HG03108 (cell line): ENCODE measurements around the gene ONECUT3.
"Not testable (repeated sequence)": the region's sequence is repeated elsewhere in the genome, so short reads cannot be mapped to it uniquely, and the experiment has no call there.

Experiments
- ATAC-seq: cut with Tn5 transposase; IDR thresholded peaks from one replicate; pipeline ENCODE4 v1.9.1; 2021; ENCODE audit warnings: moderate library complexity; ENCODE audit not compliant: unreplicated experiment

ONECUT3 gene

DNA sequence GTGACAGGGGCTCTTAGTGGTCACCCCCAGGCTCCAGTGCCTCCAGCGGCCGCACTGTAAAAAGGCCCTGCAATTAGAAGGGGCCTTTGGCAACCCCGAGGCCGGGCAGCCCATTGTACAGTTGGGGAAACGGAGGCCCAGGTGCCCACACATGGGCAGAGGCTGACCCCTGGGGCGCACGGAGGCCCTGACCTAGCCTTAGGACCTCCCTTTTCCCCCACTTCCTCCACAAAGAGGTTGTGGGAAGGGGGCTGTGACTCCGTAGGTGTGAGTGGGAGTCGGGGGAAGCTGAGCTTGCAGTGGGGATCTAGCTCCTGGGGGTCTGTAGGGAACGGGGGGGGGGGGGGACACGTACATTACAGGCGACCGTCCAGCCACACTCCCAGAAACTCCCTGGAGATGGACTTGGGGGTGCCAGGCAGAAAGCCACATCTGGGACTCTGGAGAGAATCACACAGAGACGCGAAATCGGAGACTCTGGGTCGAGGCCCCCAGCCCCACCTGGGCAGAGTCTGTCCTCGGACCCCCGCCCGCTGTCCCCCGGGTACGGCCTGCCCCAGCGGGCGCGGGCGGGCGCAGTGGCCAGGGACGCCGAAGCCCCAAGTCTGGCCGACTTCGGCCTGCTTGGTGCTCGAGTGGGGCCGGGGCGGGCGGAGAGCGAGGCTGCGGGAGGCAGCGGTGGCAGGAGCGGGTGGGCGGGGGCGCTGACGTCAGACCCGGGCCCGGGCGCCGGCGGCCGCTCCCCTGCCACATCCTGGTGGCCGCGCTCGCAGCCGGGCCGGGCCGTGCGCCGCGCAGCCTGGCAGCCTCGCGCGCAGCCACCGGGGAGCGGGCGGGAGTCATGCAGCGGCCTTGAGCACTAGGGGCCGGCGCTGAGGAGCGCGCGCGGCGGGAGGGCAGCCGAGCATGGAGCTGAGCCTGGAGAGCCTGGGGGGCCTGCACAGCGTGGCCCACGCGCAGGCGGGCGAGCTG lies at the start of gene ONECUT3:
TSS of gene ONECUT3 (plus strand) at position 750 of the 972 bp plus-strand sequence. CDS start at position 907, 157 bp downstream.
- ATAC-seq = no peak

DNA sequence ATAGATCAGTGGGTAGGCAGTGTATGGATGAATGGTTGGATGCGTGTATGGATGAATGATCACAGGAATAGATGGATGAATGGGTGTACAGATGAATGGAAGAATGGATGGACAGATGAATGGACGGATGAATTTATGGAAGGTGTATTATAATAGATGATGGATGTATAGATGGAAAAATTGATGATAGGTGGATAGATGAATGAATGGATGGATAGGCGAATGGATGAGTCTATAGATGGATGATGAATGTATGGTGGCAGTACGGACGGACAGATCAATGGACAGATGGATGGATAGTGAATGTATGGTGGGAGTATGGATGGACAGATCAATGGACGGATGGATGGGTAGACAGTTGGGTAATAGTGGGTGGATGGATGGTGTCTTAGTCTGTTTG lies 49.0 kb upstream of the ONECUT3 start:
- no peak for ATAC-seq

DNA sequence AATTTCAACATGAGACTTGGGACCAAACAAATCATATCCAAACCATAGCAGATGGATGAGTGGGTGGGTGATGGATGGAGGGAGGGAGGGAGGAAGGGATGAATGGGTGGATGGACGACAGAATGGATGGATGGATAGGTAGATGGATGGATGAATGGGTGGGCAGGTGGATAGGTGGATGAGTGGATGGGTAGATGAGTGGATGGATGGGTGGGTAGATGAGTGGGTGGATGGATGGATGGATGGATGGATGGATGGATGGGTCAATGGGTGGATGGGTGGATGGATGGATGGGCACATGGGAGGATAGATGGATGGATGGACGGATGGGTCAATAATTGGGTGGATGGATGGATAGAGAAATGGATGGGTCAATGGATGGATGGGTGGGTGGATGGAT lies 47.9 kb upstream of the ONECUT3 start:
- no peak for ATAC-seq

DNA sequence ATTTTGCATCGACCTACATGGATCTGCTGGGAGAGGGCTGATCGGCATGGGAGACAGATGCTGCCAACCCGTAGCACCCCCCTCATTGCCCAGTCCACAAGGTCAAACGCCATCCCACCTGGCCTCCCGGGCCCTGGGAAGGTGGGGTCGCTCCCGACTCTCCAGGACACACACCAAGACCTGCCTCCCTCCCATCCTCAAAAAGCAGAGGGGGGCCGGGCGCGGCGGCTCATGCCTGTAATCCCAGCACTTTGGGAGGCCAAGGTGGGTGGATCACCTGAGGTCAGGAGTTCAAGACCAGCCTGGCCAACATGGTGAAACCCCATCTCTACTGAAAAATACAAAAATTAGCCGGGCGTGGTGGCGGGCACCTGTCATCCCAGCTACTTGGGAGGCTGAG lies 46.7 kb upstream of the ONECUT3 start:
- ATAC-seq = not testable (repeated sequence)

DNA sequence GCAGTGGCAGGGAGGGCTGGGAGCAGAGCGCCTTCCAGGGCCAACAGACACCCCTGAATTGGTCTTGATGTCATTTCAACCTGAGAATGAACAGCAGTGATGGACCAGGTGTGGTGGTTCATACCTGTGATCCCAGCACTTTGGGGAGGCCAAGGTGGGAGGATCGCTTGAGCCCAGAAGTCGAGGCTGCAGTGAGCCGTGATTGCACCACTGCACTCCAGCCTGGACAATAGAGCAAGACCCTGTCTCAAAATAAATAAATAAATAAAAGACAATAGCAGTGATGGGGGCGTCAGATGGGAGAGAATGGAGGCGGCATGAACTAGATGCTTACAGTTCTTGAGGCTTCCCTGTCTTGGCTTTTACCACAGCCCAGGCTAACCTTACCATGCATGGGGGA lies 46.1 kb upstream of the ONECUT3 start:
- no peak for ATAC-seq

DNA sequence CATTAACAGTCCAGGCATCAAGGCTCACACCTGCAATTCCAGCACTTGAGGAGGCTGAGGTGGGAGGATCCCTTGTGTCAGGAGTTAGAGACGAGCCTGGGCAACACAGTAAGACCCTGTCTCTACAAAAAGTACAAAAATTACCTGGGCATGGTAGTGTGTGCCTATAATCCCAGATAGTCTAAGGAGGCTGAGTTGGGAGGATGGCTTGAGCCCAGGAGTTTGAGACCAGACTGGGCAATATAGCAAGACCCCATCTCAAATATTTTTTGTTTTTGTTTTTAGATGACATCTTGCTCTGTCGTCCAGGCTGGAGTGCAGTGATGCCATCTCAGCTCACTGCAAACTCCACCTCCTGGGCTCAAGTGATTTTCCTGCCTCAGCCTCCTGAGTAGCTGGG lies 40.1 kb upstream of the ONECUT3 start:
- ATAC-seq = no peak

DNA sequence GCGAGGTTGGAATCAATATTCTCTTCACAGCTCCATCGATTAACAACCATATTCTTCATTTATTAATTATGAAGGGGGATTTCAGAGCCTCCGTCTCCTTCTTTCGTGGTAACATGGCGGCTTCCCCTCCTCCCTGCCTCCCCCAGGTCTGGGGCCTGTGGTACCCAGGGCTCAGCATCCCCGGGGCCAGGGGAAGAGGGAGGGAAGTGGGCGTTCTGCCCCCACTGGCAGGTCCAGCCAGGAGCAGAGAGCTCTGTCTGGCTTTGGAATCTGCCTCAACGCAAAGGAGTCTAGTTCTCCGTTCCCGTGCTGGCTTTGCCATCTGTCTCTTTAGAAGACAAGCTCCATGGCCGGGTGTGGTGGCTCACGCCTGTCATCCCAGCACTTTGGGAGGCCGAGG lies 37.8 kb upstream of the ONECUT3 start:
- ATAC-seq = no peak

DNA sequence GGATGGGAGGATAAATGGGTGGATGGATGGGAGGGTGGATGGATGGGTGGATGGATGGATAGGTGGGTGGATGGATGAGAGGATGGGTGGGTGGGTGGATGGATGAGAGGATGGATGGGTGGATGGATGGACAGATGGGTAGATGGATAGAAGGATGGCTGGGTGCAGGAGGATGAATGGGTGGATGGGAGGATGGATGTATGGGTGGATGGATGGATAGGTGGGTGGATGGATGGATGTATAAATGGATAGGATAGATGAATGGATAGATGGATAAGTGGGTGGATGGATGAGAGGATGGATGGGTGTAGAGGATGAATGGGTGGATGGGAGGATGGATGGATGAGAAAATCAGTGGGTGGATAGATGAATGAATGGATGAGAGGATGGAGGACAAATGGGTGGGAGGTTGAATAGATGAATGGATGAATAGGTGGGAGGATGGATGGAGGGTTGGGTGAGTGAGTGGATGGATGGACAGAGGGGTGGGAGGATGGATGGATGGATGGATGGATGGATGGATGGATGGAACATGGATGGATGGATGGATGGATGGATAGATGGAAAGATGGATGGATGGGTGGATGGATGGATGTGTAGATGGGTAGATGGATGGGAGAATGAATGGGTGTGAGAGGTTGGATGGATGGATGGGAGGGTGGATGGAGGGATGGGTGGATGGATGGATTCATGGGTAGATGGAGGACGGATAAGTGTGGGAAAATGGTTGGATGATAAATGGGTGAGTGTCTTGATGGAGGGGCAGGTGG lies 35.9 kb upstream of the ONECUT3 start:
- ATAC-seq = no peak

DNA sequence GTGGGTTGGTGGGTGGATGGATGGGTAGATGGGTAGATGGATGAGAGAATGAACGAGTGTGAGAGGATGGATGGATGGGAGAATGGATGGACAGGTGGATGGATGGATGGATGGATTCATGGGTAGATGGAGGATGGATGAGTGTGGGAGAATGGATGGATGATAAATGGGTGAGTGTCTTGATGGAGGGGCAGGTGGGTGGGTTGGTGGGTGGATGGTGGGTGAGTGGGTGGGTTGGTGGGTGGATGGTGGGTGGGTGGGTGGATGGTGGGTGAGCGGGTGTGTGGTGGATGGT lies 35.4 kb upstream of the ONECUT3 start:
- ATAC-seq = no peak

DNA sequence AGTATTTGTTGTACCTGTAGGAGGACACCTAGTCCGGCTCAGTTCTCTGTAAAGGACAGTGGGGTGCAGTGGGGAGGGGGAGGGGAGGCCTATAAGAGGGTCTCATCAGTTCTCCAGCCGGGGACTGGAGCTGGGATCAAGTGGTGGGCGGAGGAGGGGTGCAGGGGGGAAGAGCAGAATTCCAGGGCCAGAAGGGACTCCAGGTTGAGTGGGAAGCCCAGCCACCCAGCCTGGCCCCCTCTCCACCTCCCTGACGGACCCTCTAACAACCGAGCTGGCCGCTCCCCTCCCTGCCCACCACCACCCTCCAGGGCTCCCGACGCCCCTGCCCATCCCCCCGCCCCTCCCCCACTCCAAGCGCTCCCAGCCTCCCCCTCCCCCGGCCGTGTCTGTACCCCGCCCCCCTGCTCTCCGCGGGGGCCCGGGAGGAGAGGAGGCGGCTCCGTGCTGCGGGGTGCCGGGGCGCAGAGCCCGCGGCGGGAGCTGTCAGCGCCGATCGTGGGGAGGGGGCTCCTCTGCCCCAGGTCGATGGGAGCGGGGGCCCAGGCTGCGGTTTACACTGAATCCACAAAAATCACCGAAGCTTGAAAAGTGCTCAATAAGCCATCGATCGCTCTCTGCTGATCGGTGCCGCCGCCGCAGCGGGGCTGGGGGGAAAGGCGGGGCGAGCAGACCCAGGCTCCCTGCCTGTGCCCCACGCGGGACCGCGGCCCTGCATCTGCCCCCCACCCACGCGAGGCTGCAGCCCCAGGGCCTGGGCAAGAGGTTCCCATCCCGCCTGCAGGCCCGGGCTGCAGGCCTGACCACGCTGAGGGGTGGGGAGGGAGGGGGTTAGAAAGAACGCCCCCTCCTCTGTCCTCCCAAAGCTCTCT lies 34.6 kb upstream of the ONECUT3 start:
- no peak for ATAC-seq

DNA sequence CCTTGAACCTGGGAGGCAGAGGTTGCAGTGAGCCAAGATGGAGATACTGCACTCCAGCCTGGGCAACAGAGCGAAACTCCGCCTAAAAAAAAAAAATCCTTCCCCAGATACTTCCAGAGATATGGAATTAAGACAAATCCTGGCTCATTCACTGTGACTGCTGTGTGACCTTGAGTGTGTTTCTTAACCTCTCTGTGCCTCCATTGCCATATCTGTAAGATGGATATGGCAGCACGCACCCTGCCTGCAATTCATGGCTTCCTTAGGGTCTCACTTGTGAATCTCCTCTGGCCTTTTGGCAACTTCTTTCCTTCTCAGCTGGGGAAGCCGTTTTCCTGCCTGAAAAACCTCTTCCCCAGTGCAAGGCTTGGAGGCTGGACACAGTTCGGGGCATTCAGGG lies 33.8 kb upstream of the ONECUT3 start:
- no peak for ATAC-seq

DNA sequence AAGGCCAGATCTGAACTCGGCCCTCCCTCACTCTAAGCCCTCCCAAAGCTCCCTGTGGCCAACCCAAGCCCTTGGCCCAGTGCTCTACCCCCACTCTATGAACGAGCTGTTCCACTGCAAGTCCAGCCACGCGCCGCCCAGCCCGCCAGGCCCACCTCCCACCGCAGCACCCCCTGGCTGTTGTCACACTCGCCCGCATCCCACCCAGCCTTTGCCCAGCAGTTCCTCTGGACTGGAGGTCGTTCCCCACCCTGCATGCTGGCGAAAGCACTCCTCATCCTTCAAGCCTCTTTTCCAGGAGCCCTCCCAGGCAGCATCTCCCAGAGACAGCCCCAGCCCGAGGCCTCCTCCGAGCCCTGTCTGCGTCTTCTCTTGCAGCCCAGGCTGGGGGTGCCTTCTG lies 33.1 kb upstream of the ONECUT3 start:
- no peak for ATAC-seq

DNA sequence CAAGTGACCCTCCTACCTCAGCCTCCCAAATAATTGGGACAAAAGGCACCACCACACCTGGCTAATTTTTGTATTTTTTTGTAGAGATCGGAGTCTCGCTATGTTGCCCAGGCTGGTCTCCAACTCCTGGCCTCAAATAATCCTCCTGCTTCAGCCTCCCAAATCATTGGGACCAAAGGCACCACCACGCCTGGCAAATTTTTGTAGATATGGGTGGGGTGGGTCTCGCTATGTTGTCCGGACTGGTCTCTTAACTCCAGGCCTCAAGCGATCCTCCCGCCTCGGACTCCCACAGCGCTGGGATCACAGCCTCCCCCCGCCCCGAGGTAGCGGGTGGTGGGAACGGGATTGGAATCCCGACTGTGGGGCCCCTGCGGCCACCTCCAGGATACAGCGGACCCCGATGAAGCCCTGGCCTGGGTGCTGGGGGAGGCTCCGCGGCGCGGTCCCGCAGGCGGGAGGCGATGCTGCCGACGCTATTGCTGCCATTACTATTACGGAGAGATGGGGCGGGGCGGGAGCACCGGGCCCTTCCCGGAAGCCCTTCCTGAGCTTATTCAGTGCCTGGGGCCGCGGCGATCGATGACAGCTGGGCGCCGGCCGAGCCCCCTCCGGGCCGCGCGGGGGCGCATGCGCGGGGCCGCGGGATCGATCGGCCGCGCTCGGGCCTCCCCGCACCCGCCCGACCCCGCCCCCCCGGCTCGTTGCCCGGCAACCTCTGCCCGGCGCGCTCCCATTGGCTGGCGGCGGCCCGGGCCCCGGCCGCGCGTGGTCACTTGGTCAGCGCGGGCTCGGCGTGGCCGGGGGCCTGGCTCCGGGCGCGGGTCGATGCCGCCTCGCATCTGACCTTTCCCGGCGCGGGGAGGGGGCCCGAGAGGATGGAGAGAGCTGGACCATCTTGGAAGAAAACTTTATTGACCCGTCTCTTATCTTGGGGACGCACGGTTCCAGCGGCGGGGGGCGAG lies 27.9 kb upstream of the ONECUT3 start:
- no peak for ATAC-seq

DNA sequence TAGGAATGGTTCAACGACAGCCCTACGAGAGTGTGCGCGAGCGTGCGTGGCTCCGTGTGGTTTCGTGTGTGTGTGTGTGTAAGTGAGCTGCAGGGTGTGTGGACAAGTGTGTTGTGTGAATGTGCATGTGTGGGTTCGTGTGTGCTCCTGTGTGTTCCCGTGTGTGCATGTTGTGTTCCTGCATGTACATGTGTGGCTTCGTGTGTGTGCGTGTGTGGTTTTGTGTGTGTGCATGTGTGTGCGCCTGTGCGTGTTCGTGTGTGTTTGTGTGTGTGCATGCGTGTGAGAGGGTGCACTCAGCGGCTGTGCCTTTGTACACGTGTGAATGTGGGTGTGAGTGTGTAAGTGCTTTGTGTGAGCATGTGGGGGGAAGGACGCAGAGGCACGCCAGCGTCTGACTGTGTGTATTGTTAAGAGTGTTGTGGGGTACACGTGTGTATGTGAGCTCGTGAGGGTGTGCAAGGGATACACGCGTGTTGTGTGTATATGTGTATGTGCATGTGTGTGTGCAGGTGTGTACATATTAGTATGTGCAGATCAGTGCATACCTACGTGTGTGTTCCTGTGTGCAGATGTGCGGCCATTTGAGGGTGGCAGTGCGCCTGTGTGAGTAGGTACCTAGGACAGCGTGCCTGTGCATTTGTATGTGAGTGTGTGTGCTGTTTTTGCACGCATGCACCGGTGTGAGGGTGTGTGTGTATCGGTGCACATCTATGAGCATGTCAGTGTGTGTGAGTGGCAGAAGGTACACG lies 24.3 kb upstream of the ONECUT3 start:
- no peak for ATAC-seq

DNA sequence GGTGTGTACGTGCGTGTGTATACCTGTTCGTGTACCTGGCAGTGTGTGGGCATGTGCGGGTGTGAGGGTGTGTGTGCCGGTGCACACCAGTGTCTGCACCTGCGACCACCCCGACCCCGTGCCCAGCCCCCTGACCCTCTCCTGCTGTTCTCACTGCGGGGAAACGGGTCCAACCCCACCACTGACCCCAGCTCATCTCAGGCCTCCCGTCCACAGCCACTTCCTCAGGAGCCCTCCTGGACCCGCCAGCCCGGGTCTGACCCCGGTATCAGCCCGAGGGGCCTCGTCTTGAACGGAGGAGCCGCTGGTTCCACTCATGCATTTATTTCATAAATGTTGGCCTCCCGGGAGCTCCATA lies 23.8 kb upstream of the ONECUT3 start:
- no peak for ATAC-seq

DNA sequence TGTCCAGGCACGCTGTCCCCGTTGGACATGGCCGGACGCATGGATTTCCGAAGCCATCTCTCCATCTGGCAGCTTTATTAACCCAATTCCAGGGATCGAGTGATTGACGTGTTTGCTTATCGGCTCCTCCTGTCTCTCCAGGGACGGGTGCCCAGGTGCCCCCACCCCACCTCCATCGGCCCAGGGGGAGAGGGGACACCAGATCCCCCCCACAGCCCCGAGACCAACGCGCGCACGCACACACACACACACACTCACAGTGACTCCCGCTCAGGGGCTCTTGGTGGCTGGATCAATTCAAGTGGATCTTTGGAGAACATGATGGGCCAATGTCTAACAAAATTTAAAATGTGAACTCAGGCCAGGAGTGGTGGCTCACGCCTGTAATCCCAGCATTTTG lies 23.1 kb upstream of the ONECUT3 start:
- ATAC-seq = no peak

DNA sequence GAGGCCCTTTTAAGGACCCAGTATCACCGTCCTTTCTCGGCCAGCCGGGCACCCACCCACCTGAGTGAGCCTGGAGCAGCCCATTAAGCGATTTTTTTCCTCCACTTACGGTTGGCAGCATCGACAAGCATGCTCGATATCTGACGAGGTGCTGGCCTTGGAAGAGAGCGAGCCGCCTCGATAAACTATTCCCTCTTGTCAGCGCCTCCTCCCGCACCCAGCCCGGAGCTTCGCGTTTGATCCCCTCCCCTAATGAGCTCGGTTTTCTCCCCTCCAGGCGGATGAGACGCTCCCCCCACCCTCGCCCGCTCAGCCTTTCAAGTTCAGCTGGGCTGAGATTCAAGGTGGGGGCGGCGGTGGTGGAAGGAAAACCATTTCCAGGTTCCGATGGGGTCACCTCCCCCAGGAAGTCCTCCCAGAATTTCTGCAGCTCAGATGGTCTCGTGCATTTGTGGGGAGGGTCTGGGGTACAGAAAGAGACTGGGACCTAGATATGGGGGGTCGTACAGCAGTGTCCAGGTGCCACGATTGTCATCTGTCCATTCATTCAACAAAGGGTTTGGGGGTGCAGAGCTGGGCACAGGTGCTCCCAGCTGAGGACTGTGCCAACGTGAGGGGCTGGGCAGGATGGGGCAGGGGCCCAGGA lies 18.9 kb upstream of the ONECUT3 start:
- no peak for ATAC-seq

DNA sequence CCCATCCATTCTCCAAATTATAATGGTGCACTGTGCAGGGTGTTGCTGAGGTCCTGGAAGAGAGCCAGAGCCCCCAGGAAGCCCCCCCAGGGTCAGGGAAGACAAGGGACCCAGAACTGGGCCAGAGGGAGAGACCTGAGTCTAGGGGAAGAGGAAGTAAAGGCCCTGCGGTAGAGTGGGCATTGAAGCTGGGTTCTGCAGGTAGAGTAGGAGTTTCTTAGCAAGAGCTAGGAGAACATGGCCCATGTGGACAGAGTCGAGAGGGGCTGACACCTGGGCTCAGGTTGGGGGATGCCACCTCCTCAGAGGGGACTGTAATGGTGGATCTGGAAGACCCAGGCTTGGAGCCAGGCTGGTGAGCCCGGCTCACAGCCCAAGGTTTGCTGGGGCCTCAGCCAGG lies 17.0 kb upstream of the ONECUT3 start:
- ATAC-seq = no peak

DNA sequence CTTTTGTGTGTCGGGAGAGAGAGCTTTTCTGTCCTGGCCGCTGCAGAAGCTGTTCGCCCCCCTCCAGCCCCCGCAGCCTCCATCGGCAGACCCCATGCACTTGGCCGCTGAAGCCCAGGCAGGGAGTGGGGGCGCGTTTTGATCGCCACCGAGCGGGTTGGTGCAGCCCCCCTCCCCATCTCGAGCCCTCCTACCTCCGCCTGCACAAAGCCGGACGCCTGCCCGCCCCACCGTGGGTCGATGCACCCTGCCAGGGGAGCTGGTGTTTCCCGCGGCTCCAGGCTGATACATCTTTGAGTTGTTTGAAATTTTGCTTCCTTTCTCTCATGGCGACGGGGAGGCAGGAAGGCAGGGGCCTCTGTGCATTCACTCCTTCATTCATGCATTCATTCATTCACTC lies 16.4 kb upstream of the ONECUT3 start:
- no peak for ATAC-seq
